Neuronal stem cell (in vitro differentiated cells): ENCODE measurements around the gene ATOSA.

Source experiments
- DNase-seq: peaks from one replicate; pipeline ENCODE4 v3.0.0-alpha.2; 2013; ENCODE audit warnings: low spot score
- H2AFZ ChIP-seq: one replicate; pipeline ENCODE4 v1.6.1; 2013; ENCODE audit warnings: mild to moderate bottlenecking, low read length, inconsistent platforms
- H2AK5ac ChIP-seq: 2 replicates; pipeline ENCODE4 v1.6.1; 2013; ENCODE audit warnings: low read depth, mild to moderate bottlenecking, inconsistent platforms, low read length, moderate library complexity, mixed read lengths
- H2BK120ac ChIP-seq: 2 replicates; pipeline ENCODE4 v1.6.1; 2013; ENCODE audit warnings: low read depth, mild to moderate bottlenecking, inconsistent platforms, low read length, moderate library complexity, mixed read lengths
- H2BK12ac ChIP-seq: one replicate; pipeline ENCODE4 v1.6.1; 2013; ENCODE audit warnings: low read length, inconsistent platforms
- H2BK15ac ChIP-seq: 2 replicates; pipeline ENCODE4 v1.6.1; 2013; ENCODE audit warnings: mild to moderate bottlenecking, low read length, inconsistent platforms, mixed read lengths
- H2BK5ac ChIP-seq: one replicate; pipeline ENCODE4 v1.6.1; 2013; ENCODE audit warnings: inconsistent platforms, mild to moderate bottlenecking, low read length, moderate library complexity
- H3K14ac ChIP-seq: one replicate; pipeline ENCODE4 v1.6.1; 2013; ENCODE audit warnings: low read length, inconsistent platforms
- H3K18ac ChIP-seq: 2 replicates; pipeline ENCODE4 v1.6.1; 2013; ENCODE audit warnings: low read length, inconsistent platforms
- H3K23ac ChIP-seq: 2 replicates; pipeline ENCODE4 v1.6.1; 2013; ENCODE audit warnings: low read depth, mild to moderate bottlenecking, mixed read lengths, low read length, inconsistent platforms; ENCODE audit not compliant: poor library complexity
- H3K27ac ChIP-seq: replicated peaks from 3 replicates; pipeline ENCODE4 v1.5.1; 2013; ENCODE audit warnings: low read length, inconsistent platforms
- H3K27me3 ChIP-seq, 3 experiments: 2 replicates each; pipeline ENCODE4 v1.6.1; 2013; ENCODE audit warnings: low read length in 3 of 3, mild to moderate bottlenecking in 2 of 3, inconsistent platforms in 1 of 3, low read depth in 1 of 3, mixed read lengths in 1 of 3, moderate library complexity in 1 of 3; ENCODE audit not compliant: control insufficient read depth in 3 of 3, insufficient read depth in 3 of 3
- H3K36me3 ChIP-seq, 2 donors: replicated peaks in 1 of 2; 2 replicates each; pipeline ENCODE4 v1.6.1; 2013; ENCODE audit warnings: low read length in 2 of 2; ENCODE audit not compliant: control insufficient read depth in 2 of 2, insufficient read depth in 2 of 2
- H3K4ac ChIP-seq: 2 replicates; pipeline ENCODE4 v1.6.1; 2013; ENCODE audit warnings: inconsistent platforms, mild to moderate bottlenecking, low read length, moderate library complexity
- H3K4me1 ChIP-seq, 2 donors: 1 replicate in 1 of 2; 2 replicates in 1 of 2; pipeline ENCODE4 v1.6.1; 2013; ENCODE audit warnings: low read length in 2 of 2, low read depth in 1 of 2; ENCODE audit not compliant: control insufficient read depth in 2 of 2, insufficient read depth in 1 of 2
- H3K4me2 ChIP-seq: one replicate; pipeline ENCODE4 v1.6.1; 2013; ENCODE audit warnings: mild to moderate bottlenecking, low read length, inconsistent platforms; ENCODE audit not compliant: insufficient read depth, poor library complexity, severe bottlenecking
- H3K4me3 ChIP-seq, 2 donors: 2 replicates each; pipeline ENCODE4 v1.5.1; 2013; ENCODE audit warnings: low read length in 2 of 2, mild to moderate bottlenecking in 2 of 2, inconsistent platforms in 1 of 2, moderate library complexity in 1 of 2
- H3K79me1 ChIP-seq: one replicate; pipeline ENCODE4 v1.6.1; 2013; ENCODE audit warnings: low read depth, mild to moderate bottlenecking, inconsistent platforms, low read length, moderate library complexity
- H3K9ac ChIP-seq: one replicate; pipeline ENCODE4 v1.6.1; 2013; ENCODE audit warnings: mild to moderate bottlenecking, low read depth, low read length, inconsistent platforms; ENCODE audit not compliant: poor library complexity
- H3K9me3 ChIP-seq, 2 donors: replicated peaks in 1 of 2; 2 replicates each; pipeline versions ENCODE3 to v1.6.1; 2013; ENCODE audit warnings: low read length in 2 of 2, mild to moderate bottlenecking in 2 of 2, inconsistent platforms in 1 of 2, low read depth in 1 of 2, mixed read lengths in 1 of 2, moderate library complexity in 1 of 2; ENCODE audit not compliant: control insufficient read depth in 2 of 2, insufficient read depth in 1 of 2
- H4K8ac ChIP-seq: one replicate; pipeline ENCODE4 v1.6.1; 2013; ENCODE audit warnings: low read depth, mild to moderate bottlenecking, inconsistent platforms, low read length, moderate library complexity
- H4K91ac ChIP-seq: one replicate; pipeline ENCODE4 v1.6.1; 2013; ENCODE audit warnings: low read length, low read depth, mild to moderate bottlenecking, inconsistent platforms; ENCODE audit not compliant: poor library complexity
- WGBS, 2 donors: extraction: QIAGEN DNeasy Blood & Tissue Kit; methylation state at CpG; one replicate each; pipeline ENCODE4 v1.1.7; 2013; ENCODE audit warnings: missing lambda C conversion rate in 2 of 2, mixed read lengths in 1 of 2; ENCODE audit not compliant: insufficient read length in 2 of 2, insufficient replicate concordance in 1 of 2; ENCODE audit errors: extremely low coverage in 2 of 2; 5-methylcytosine and 5-hydroxymethylcytosine counted together

The ATOSA gene

DNA sequence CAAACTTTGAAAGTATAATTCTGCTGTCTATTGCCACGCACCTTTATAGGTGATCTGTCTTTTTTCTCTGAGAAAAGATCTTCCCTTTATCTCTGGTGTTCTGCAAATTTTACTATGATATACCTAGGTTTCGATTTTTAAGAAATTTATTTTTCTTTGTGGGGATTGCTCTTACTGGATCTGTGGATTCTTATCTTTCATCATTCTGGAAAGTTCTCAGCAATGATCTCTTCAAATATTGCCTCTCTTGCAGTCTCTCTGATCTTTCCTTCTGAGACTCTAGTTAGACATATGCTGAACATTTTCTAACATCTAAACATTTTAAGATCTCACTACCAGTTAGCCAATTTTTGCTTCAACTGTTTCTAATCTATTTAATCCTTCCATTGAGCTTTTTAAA is 47.0 kb upstream of the ATOSA start:
- no peak overlapping the region for H3K9ac ChIP-seq
- no peak overlapping the region for H3K4me2 ChIP-seq
- no peak overlapping the region for H3K4me3 ChIP-seq
- H3K14ac ChIP-seq, result no peak overlapping the region
- no peak overlapping the region for H3K4ac ChIP-seq
- H3K36me3 ChIP-seq, result no peaks in the 10 kb centered on the region
- H3K27ac ChIP-seq, result no peak overlapping the region
- no peak overlapping the region for H4K8ac ChIP-seq
- H2BK15ac ChIP-seq, result no peak overlapping the region
- no peaks in the 10 kb centered on the region for H3K27me3 ChIP-seq
- H3K4me1 ChIP-seq, result peaks cover 0 to 2% of the 10 kb centered on the region in 2 donors
- no peaks in the 10 kb centered on the region for H3K79me1 ChIP-seq
- no peaks in the 10 kb centered on the region for H3K9me3 ChIP-seq
- no peak overlapping the region for H2BK5ac ChIP-seq
- H3K18ac ChIP-seq, result no peak overlapping the region
- WGBS, 2 donors, result no CpG with 5 or more reads among the region's 2 CpGs
- no peak overlapping the region for H2BK12ac ChIP-seq
- no peak overlapping the region for H2AFZ ChIP-seq
- H2AK5ac ChIP-seq, result no peak overlapping the region
- no peak overlapping the region for H3K23ac ChIP-seq
- DNase-seq, result no peak
- H2BK120ac ChIP-seq, result no peak overlapping the region
- no peak overlapping the region for H4K91ac ChIP-seq

DNA sequence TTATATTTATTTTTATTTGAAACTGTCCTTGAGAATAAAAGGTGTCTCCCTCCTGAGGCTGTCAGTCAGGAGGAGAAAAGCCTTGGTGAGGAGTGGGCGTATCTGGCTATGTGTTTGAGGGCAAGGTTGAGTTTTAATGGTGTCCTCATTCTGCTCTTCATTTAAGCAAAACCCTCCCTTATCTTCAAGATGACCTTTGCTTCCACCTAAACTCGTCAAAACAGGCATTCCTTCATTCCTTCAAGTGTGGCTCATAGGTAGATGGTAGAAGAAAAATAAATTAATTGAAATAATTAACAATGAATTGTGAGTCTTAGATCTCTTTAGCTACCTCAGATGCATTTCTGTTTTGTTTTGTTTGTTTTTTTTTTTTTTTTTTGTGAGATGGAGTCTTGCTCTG is 39.4 kb upstream of the ATOSA start:
- Histone ChIP-seq H3K9me3 (no peaks in the 10 kb centered on the region), H3K27me3 (no peaks in the 10 kb centered on the region), H3K23ac (no peak overlapping the region), H4K91ac (no peak overlapping the region), H2BK15ac (no peak overlapping the region), H2AK5ac (no peak overlapping the region), H3K18ac (no peak overlapping the region), H2BK5ac (no peak overlapping the region), H3K79me1 (no peaks in the 10 kb centered on the region), H3K14ac (no peak overlapping the region), H3K36me3 (no peaks in the 10 kb centered on the region), H3K9ac (no peak overlapping the region), H3K4ac (no peak overlapping the region), H3K4me3 (no peak overlapping the region), H2AFZ (no peak overlapping the region), H2BK12ac (no peak overlapping the region), H3K27ac (no peak overlapping the region), H2BK120ac (no peak overlapping the region), H3K4me1 (peaks cover 0 to 2% of the 10 kb centered on the region in 2 donors), H4K8ac (no peak overlapping the region), H3K4me2 (no peak overlapping the region)
- no peak for DNase-seq
- WGBS, 2 donors, result no CpG with 5 or more reads among the region's 2 CpGs

DNA sequence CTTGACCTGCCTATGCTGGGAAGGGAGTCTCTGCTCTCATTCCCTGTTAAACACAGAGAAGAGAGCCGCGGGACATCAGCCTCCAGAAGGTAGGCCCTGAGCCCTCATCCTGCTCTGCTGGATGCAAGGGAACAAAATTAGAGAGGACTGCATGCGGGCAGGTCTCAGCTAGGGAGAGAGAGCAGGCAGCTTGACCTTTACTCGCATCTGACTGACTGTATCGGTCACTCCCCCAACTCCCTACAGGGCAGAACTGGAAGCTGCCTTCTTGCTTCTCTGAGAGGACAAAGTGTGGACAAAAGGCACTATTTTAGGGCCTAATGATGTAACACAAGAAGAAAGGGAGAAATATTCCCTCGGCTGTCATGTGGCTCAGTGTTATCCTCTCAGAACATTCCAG is 38.7 kb upstream of the ATOSA start:
- H4K8ac ChIP-seq, result no peak overlapping the region
- H3K27ac ChIP-seq, result no peak overlapping the region
- H3K4me2 ChIP-seq, result no peak overlapping the region
- H2BK15ac ChIP-seq, result no peak overlapping the region
- H3K9me3 ChIP-seq, result no peaks in the 10 kb centered on the region
- H3K4me1 ChIP-seq, result peaks cover 0 to 2% of the 10 kb centered on the region in 2 donors
- H2AK5ac ChIP-seq, result no peak overlapping the region
- no peak overlapping the region for H3K18ac ChIP-seq
- no peak overlapping the region for H2BK120ac ChIP-seq
- no peak overlapping the region for H4K91ac ChIP-seq
- WGBS, 2 donors, result no CpG with 5 or more reads among the region's 6 CpGs
- no peak overlapping the region for H2BK5ac ChIP-seq
- H3K4ac ChIP-seq, result no peak overlapping the region
- H2AFZ ChIP-seq, result peak overlapping the region; percentile 51
- no peak overlapping the region for H3K9ac ChIP-seq
- no peak overlapping the region for H3K4me3 ChIP-seq
- no peak for DNase-seq
- H3K23ac ChIP-seq, result no peak overlapping the region
- no peaks in the 10 kb centered on the region for H3K36me3 ChIP-seq
- H2BK12ac ChIP-seq, result no peak overlapping the region
- no peaks in the 10 kb centered on the region for H3K79me1 ChIP-seq
- H3K14ac ChIP-seq, result no peak overlapping the region
- H3K27me3 ChIP-seq, result no peaks in the 10 kb centered on the region

DNA sequence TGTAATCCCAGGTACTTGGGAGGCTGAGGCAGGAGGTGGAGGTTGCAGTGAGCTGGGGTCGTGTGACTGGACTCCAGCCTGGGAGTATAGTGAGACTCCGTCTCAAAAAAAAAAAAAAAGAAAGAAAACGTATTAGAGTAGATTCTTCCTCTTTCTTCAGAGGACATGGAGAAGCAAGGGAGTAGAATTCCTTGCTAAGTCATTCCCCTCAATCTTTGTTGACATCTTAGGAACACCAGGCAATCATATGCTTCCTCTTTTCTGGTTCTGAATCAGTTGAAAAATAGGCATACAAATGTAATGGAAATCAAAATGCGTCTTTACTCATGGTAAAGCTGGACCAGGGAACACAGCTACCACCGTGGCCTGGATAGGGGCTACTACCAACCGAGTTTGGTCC is 38.3 kb upstream of the ATOSA start:
- H3K27ac ChIP-seq, result no peak overlapping the region
- DNase-seq, result no peak
- H3K36me3 ChIP-seq, result no peaks in the 10 kb centered on the region
- peak overlapping the region; percentile 51 for H2AFZ ChIP-seq
- no peak overlapping the region for H3K4me2 ChIP-seq
- no CpG with 5 or more reads among the region's 6 CpGs for WGBS, 2 donors
- no peak overlapping the region for H2AK5ac ChIP-seq
- H3K23ac ChIP-seq, result no peak overlapping the region
- no peak overlapping the region for H3K14ac ChIP-seq
- no peak overlapping the region for H3K4ac ChIP-seq
- H2BK12ac ChIP-seq, result no peak overlapping the region
- no peak overlapping the region for H2BK120ac ChIP-seq
- no peak overlapping the region for H2BK15ac ChIP-seq
- no peak overlapping the region for H2BK5ac ChIP-seq
- no peaks in the 10 kb centered on the region for H3K27me3 ChIP-seq
- no peaks in the 10 kb centered on the region for H3K9me3 ChIP-seq
- H3K4me3 ChIP-seq, result no peak overlapping the region
- H3K4me1 ChIP-seq, result peaks cover 0 to 2% of the 10 kb centered on the region in 2 donors
- no peaks in the 10 kb centered on the region for H3K79me1 ChIP-seq
- no peak overlapping the region for H3K18ac ChIP-seq
- no peak overlapping the region for H4K8ac ChIP-seq
- no peak overlapping the region for H4K91ac ChIP-seq
- no peak overlapping the region for H3K9ac ChIP-seq
